ENCODE results near the gene BMP15.

Gene BMP15

GRCh38 chrX:50910685-50911176 is at the start of gene BMP15:
TSS of gene BMP15 (plus strand) at chrX:50910735. CDS start at chrX:50910784, 49 bp downstream.
- DNase-seq (ENCODE audit: low spot score) = no peak

GRCh38 chrX:50863471-50863870 is 47.1 kb upstream of the BMP15 start:
- DNase-seq (ENCODE audit: low spot score) = no peak

GRCh38 chrX:50865311-50865710 is 45.2 kb upstream of the BMP15 start:
- no peak for DNase-seq (ENCODE audit: low spot score)

GRCh38 chrX:50871922-50872453 is 38.5 kb upstream of the BMP15 start:
- no peak for DNase-seq (ENCODE audit: low spot score)

GRCh38 chrX:50874876-50875275 is 35.7 kb upstream of the BMP15 start:
- DNase-seq (ENCODE audit: low spot score) = no peak

GRCh38 chrX:50876551-50876950 is 34.0 kb upstream of the BMP15 start:
- no peak for DNase-seq (ENCODE audit: low spot score)

- DNase-seq (ENCODE audit: low spot score) = no peak
These were observed 33.2 kb upstream of the BMP15 start for GRCh38 chrX:50877310-50877709.

GRCh38 chrX:50881028-50881427 is 29.5 kb upstream of the BMP15 start:
- DNase-seq (ENCODE audit: low spot score) = no peak

GRCh38 chrX:50888884-50889283 is 21.7 kb upstream of the BMP15 start:
- DNase-seq (ENCODE audit: low spot score) = no peak

GRCh38 chrX:50889582-50889981 is 21.0 kb upstream of the BMP15 start:
- DNase-seq (ENCODE audit: low spot score) = no peak

- DNase-seq (ENCODE audit: low spot score) = no peak
These were observed 17.5 kb upstream of the BMP15 start for GRCh38 chrX:50893047-50893446.

GRCh38 chrX:50893466-50893865 is 17.1 kb upstream of the BMP15 start:
- DNase-seq (ENCODE audit: low spot score) = no peak

- DNase-seq (ENCODE audit: low spot score) = no peak
These were observed 5.2 kb upstream of the BMP15 start for GRCh38 chrX:50905334-50905733.

GRCh38 chrX:50913520-50913919 is 3.0 kb downstream of the BMP15 start:
- no peak for DNase-seq (ENCODE audit: low spot score)

GRCh38 chrX:50920132-50920531 is 9.6 kb downstream of the BMP15 start:
- DNase-seq (ENCODE audit: low spot score) = no peak

- DNase-seq (ENCODE audit: low spot score) = no peak
These were observed 16.6 kb downstream of the BMP15 start for GRCh38 chrX:50927127-50927526.

GRCh38 chrX:50941638-50942037 is 31.1 kb downstream of the BMP15 start:
- no peak for DNase-seq (ENCODE audit: low spot score)

GRCh38 chrX:50942471-50942870 is 31.9 kb downstream of the BMP15 start:
- no peak for DNase-seq (ENCODE audit: low spot score)

- DNase-seq (ENCODE audit: low spot score) = no peak
These were observed 41.9 kb downstream of the BMP15 start for GRCh38 chrX:50952406-50952805.

GRCh38 chrX:50953832-50954231 is 43.3 kb downstream of the BMP15 start:
- no peak for DNase-seq (ENCODE audit: low spot score)

- DNase-seq (ENCODE audit: low spot score) = no peak
These were observed 51.6 kb downstream of the BMP15 start for GRCh38 chrX:50962156-50962555.

GRCh38 chrX:50963842-50964241 is 53.3 kb downstream of the BMP15 start:
- DNase-seq (ENCODE audit: low spot score) = no peak
